GM12878 (cell line): ENCODE results near the gene TMEM235.

Source experiments
- CEBPB ChIP-seq, 2 experiments: fragments of 150-350 bp in 1 of 2; IDR thresholded peaks; 2 replicates each; pipeline ENCODE4 v1.6.1; 2012 to 2014; ENCODE audit warnings: low read depth in 2 of 2, low read length in 2 of 2, borderline replicate concordance in 1 of 2, inconsistent platforms in 1 of 2
- CTCF ChIP-seq, 3 experiments: IDR thresholded peaks in 2 of 3; conservative IDR thresholded peaks in 1 of 3; 2 replicates each; pipeline ENCODE4 v1.5.1; 2011; ENCODE audit warnings: low read depth in 3 of 3, low read length in 3 of 3, mild to moderate bottlenecking in 3 of 3, control low read depth in 2 of 3, moderate library complexity in 2 of 3, inconsistent platforms in 1 of 3, mixed read lengths in 1 of 3; ENCODE audit not compliant: control insufficient read depth in 2 of 3, insufficient read depth in 1 of 3; ENCODE audit errors: extremely low read depth in 1 of 3
- JUND ChIP-seq: IDR thresholded peaks from 2 replicates; pipeline ENCODE4 v1.6.1; 2012; ENCODE audit warnings: low read depth, mild to moderate bottlenecking, low read length, improper control_type of control experiment, moderate library complexity
- POLR2A ChIP-seq: IDR thresholded peaks from 2 replicates; pipeline ENCODE4 v1.6.1; 2011; ENCODE audit warnings: low read depth, mild to moderate bottlenecking, low read length
- SIN3A ChIP-seq: IDR thresholded peaks from 2 replicates; pipeline ENCODE4 v1.6.1; 2012; ENCODE audit warnings: low read depth, low read length, improper control_type of control experiment
- TF ChIP-seq, protein P1 (sequence below): fragments of 450-650 bp; IDR thresholded peaks from 2 replicates; pipeline ENCODE4 v1.6.1; 2017; ENCODE audit warnings: mild to moderate bottlenecking, moderate library complexity
- TF ChIP-seq, protein P2 (sequence below): IDR thresholded peaks from 2 replicates; pipeline ENCODE4 v1.6.1; 2012; ENCODE audit warnings: mild to moderate bottlenecking, low read depth, low read length

- TF ChIP-seq JUND (no peak), POLR2A (no peak), SIN3A (no peak), CEBPB (IDR thresholded peaks at IDR 0.05; ENCODE audit: borderline replicate concordance in 1 of 2, low read depth in 2 of 2, low read length in 2 of 2) (no peak), CTCF (IDR thresholded peaks at IDR 0.05 in 2 of 3, conservative IDR thresholded peaks at IDR 0.05 in 1 of 3; ENCODE audit: control insufficient read depth in 2 of 3, extremely low read depth in 1 of 3, insufficient read depth in 1 of 3, low read depth in 3 of 3, low read length in 3 of 3) (no peak)
- TF ChIP-seq, protein P1, sequence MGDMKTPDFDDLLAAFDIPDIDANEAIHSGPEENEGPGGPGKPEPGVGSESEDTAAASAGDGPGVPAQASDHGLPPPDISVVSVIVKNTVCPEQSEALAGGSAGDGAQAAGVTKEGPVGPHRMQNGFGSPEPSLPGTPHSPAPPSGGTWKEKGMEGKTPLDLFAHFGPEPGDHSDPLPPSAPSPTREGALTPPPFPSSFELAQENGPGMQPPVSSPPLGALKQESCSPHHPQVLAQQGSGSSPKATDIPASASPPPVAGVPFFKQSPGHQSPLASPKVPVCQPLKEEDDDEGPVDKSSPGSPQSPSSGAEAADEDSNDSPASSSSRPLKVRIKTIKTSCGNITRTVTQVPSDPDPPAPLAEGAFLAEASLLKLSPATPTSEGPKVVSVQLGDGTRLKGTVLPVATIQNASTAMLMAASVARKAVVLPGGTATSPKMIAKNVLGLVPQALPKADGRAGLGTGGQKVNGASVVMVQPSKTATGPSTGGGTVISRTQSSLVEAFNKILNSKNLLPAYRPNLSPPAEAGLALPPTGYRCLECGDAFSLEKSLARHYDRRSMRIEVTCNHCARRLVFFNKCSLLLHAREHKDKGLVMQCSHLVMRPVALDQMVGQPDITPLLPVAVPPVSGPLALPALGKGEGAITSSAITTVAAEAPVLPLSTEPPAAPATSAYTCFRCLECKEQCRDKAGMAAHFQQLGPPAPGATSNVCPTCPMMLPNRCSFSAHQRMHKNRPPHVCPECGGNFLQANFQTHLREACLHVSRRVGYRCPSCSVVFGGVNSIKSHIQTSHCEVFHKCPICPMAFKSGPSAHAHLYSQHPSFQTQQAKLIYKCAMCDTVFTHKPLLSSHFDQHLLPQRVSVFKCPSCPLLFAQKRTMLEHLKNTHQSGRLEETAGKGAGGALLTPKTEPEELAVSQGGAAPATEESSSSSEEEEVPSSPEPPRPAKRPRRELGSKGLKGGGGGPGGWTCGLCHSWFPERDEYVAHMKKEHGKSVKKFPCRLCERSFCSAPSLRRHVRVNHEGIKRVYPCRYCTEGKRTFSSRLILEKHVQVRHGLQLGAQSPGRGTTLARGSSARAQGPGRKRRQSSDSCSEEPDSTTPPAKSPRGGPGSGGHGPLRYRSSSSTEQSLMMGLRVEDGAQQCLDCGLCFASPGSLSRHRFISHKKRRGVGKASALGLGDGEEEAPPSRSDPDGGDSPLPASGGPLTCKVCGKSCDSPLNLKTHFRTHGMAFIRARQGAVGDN: no peak
- TF ChIP-seq, protein P2, sequence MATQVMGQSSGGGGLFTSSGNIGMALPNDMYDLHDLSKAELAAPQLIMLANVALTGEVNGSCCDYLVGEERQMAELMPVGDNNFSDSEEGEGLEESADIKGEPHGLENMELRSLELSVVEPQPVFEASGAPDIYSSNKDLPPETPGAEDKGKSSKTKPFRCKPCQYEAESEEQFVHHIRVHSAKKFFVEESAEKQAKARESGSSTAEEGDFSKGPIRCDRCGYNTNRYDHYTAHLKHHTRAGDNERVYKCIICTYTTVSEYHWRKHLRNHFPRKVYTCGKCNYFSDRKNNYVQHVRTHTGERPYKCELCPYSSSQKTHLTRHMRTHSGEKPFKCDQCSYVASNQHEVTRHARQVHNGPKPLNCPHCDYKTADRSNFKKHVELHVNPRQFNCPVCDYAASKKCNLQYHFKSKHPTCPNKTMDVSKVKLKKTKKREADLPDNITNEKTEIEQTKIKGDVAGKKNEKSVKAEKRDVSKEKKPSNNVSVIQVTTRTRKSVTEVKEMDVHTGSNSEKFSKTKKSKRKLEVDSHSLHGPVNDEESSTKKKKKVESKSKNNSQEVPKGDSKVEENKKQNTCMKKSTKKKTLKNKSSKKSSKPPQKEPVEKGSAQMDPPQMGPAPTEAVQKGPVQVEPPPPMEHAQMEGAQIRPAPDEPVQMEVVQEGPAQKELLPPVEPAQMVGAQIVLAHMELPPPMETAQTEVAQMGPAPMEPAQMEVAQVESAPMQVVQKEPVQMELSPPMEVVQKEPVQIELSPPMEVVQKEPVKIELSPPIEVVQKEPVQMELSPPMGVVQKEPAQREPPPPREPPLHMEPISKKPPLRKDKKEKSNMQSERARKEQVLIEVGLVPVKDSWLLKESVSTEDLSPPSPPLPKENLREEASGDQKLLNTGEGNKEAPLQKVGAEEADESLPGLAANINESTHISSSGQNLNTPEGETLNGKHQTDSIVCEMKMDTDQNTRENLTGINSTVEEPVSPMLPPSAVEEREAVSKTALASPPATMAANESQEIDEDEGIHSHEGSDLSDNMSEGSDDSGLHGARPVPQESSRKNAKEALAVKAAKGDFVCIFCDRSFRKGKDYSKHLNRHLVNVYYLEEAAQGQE: no peak
Measured at GRCh38 chr17:78268951-78269905, 37.8 kb downstream of the TMEM235 start.
